Measurements from ENCODE around the gene ZPLD1. TPM values are rescaled to one million over a fixed set of nuclear protein-coding genes. Genes with fewer than 3 reads are reported as not detected.

The ZPLD1 gene
- not detected in 2 replicates for total RNA-seq

DNA sequence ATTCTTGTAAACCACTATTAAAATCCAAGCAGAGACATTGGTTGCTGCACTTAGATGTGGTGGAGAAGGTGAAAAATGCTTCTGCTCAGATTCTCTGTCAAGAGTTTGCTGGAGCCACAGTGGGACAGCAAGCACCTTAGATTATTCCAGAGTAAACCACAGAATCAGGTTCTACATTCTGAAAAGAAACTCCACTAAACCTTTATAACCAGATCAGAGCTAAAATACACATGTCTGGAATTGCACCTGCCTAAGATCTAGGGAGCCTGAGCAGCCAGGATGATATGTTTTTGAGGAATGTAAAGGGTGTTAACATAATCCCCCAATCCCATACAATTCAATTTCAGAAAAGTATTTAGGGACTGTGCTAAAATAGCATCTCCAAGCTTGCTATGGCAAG is at the start of gene ZPLD1:
Gene ZPLD1 (plus strand): TSS at position 301 of the 400 bp plus-strand sequence. CDS start 3,473 bp downstream, outside the sequence.

Measured in bronchus fibroblast of lung (primary cell).